Subcutaneous adipose tissue (tissue), 4 donors: ENCODE data around the gene ERVMER34-1. TPM values are rescaled to one million over a fixed set of nuclear protein-coding genes. Genes with fewer than 3 reads are reported as not detected.

Experiments
- CTCF ChIP-seq: fragments of 450-650 bp; IDR thresholded peaks from one replicate; pipeline ENCODE4 v1.5.1; 2016; ENCODE audit warnings: low read depth, mild to moderate bottlenecking, control low read depth, antibody characterized with exemption, moderate library complexity
- total RNA-seq, 4 donors: library from RNA; depleted of rRNA; stranded (reverse); fragments of >200 nt; gene quantifications; one replicate each; pipeline ENCODE4 v1.1.0, GENCODE V29; 2016

ERVMER34-1 gene
- total RNA-seq, 4 donors from 2014 or later: 0.51 TPM; not detected in 3

DNA sequence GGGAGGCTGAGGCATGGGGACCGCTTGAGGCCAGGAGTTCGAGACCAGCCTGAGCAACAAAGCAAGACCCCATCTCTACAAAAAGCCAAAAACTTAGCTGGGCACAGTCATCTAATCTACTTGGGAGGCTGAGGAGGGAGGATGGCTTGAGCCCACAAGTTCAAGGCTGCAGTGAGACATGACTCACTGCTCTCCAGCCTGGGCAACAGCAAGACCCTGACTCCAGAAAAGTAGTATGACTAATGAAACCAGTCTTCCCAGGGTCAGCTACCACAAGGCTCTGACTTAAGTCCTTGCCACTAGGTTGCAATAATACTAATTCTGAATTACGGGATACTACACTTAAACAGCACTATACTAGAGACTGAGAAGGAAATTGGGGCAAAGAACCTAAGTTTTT is 33.1 kb downstream of the ERVMER34-1 start:
- TF ChIP-seq CTCF: no peak

DNA sequence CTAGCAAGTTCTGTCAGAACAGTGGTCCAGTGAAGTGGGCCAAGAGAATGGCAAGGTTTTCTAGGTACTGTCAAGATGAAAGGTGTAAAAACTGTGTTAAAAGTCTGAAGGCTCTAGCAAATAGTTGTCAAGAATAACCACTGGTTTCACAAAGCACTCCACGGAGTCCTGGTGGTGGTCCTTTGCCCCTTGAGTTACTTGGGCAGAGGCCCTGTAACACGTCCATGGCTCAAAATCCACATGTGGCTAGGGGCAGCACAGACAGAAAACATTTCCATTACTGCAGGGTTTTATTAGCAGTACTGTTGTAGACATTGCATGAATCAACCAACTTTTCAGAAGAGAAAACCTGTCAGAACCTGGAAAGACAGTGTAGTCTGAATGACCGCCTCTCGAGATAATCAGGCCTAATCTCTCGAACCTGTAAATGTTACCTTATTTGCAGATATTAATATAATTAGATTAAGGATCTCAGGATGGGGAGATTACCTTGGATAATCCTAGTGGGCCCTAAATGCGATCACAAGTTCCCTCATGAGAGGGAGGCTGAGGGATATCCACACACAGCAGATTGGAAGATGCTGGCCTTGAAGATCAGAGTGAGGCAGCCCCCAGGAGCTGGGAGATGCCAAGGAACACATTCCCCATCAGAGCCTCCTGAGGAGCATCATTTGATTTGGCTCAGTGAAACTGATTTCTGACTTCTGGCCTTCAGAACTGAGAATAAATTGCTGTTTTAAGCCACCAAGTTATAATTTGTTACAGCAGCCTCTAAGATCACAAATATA is 34.7 kb downstream of the ERVMER34-1 start:
- no peak for TF ChIP-seq CTCF

GRCh38 chr4:52715914-52716313 is 35.3 kb downstream of the ERVMER34-1 start:
- TF ChIP-seq CTCF: no peak

DNA sequence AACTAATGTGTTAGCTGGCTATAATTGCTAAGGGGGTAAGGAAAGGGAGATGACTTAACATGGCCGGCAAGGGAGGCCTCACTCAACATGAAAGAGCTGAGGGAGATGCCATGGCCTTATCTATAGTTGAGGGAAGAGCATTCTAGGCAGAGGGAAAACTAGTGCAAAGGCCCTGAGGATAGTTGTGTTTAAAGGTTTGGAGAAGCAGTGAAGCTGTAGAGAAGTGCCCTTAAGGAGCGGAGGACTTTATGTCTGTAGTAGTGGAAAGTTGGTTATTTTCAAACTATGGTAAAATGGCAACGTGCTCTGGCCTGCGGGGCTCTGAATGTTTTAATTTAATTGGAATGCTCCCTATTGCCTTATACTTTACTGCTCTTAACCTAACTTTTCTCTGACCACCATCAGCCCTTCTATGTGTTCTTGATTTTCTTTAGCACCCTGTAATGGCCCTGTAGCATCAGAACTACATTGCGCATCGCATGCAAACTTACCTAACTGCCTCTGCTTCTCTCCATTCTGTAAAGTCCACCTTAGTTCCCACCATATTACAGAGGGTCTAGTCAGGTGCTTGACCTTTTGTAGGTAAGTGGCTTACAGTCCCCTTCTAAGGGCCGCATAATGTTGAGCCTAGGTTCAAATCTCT is 35.8 kb downstream of the ERVMER34-1 start:
- no peak for TF ChIP-seq CTCF

GRCh38 chr4:52714597-52715254 is 36.5 kb downstream of the ERVMER34-1 start:
- TF ChIP-seq CTCF: no peak

GRCh38 chr4:52713456-52713937 is 37.7 kb downstream of the ERVMER34-1 start:
- TF ChIP-seq CTCF: no peak
